PC-9 (cell line): Measurements from ENCODE around the gene NUDT13.
A peak's percentile ranks its signal among the peaks of the same experiment; 100 is the strongest.

Source experiments
- CTCF ChIP-seq: fragments of 200-600 bp; sonication (generic); conservative IDR thresholded peaks from 2 replicates; pipeline ENCODE4 v1.6.1; 2017; ENCODE audit warnings: mixed run types, antibody characterized with exemption, mild to moderate bottlenecking, moderate library complexity
- EZH2 ChIP-seq: fragments of 200-600 bp; sonication (generic); IDR thresholded peaks from 2 replicates; pipeline ENCODE4 v1.8.0; 2017; ENCODE audit warnings: antibody characterized with exemption, low read depth

DNA sequence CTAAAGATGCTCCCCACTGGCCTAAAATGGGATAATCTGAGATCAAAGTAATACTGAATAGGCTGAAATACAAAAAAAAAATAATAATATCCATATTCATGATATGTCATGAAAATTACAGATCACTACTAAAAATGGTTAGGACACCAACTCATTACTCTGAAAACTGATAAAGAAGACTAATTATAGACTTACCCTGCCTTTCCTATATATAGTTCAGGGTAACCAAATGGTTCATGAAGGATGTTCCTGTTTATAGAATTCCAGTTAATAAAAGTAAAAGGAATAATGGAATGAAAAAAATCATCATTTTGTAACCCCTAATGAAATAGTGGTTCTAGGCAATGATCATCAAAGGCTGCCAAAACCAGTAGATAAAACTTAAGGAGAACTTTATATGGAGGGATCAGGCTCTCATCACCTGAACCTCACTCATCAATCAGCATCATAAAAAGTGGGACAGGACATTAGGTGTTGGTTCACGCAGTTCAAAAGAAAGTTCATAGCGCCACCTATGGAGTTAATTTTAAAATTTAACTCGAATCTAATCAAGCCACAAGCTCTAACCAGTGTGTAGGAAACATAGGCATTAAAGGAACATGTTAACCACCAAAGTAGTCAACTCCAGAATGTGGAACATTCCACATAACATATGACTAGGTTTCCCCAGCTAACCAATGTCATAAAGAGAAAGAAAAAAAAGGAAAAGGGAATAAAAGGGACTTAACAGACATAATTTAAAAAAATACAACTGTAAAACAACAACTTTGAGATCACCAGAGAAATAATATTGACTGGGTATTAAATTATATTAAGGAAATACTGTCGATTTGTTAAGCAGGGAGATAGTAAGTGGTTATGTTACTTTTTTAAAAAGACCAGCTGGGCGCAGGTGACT lies 49.3 kb upstream of the NUDT13 start:
- TF ChIP-seq CTCF (peak; percentile 80), EZH2 (no peak)
